Epithelial cell of prostate (primary cell): ENCODE results near the gene EFL1.
"Not testable (repeated sequence)": the region's sequence is repeated elsewhere in the genome, so short reads cannot be mapped to it uniquely, and the experiment has no call there.

ENCODE experiments used
- DNase-seq: peaks from one replicate; pipeline ENCODE4 v3.0.0-alpha.2; 2011; ENCODE audit warnings: low read depth, low spot score
- H3K27ac ChIP-seq: fragments of 450-650 bp; 2 replicates; pipeline ENCODE4 v1.5.1; 2017; ENCODE audit warnings: mild to moderate bottlenecking

Gene EFL1

GRCh38 chr15:82282386-82282785 is 19.9 kb upstream of the EFL1 start:
- not testable (repeated sequence) for H3K27ac ChIP-seq, DNase-seq

DNA sequence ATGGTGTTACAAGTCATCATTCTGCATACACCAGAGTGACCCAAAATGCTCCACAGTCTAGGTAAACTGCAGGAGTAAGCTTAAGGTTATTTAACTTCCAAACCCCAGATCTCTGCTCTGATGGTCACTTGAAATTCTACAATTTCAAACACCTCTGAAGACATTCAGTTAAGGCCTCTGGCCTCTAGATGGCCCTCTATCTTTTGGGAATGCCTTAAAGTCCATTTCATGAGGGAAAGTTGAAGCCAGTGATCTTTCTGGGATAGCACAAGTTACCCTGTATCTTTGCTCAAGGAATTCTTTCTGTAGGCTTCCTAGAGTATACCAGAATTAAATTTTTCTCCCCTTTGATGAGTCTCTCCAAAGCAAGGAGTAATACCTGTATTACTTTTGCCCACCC is 18.7 kb upstream of the EFL1 start:
- DNase-seq, H3K27ac ChIP-seq: not testable (repeated sequence)

GRCh38 chr15:82275410-82275809 is 12.9 kb upstream of the EFL1 start:
- DNase-seq: no peak
- H3K27ac ChIP-seq: no peak overlapping the region

GRCh38 chr15:82272154-82272553 is 9.6 kb upstream of the EFL1 start:
- DNase-seq: no peak
- no peak overlapping the region for H3K27ac ChIP-seq

DNA sequence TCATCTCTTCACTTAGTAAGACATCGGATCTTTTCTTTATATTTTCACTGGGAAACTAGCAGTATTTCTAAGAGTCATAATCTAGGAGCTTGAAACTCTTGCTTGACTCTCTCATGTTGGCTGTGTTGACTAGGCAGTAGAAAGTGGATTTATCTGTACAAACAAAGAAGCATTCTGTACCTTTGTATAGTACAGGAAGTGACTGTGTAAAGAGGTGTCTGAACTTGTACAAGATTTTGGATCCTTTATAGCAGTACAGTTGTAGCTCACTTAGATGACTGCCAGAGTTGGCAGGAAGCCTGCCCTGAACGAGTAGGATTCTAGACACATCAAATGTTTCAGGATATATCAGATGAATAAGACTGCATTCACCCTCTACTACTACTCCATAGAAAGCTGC is 5.9 kb upstream of the EFL1 start:
- DNase-seq: peak; percentile 82
- H3K27ac ChIP-seq: peak overlapping the region; percentile 78

DNA sequence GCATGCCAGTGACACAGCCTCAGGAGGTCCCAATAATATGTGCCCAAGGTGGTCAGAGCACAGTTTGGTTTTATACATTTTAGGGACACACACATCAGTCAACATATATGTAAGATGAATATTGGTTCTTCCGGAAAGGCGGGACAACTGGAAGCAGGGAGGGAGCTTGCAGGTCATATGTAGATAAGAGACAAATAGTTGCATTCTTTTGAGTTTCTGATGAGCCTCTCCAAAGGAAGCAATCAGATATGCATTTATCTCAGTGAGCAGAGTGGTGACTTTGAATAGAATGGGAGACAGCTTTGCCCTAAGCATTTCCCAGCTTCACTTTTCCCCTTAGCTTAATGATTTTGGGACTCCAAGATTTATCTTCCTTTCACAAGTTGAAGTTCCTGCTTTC is 4.6 kb upstream of the EFL1 start:
- not testable (repeated sequence) for H3K27ac ChIP-seq, DNase-seq

- DNase-seq: no peak
- H3K27ac ChIP-seq: no peak overlapping the region
Measured at GRCh38 chr15:82263350-82263749, 816 bp upstream of the EFL1 start.

GRCh38 chr15:82261566-82262421 is 740 bp downstream of the EFL1 start:
- DNase-seq: not testable (repeated sequence)
- peak overlapping the region; percentile 85 for H3K27ac ChIP-seq

DNA sequence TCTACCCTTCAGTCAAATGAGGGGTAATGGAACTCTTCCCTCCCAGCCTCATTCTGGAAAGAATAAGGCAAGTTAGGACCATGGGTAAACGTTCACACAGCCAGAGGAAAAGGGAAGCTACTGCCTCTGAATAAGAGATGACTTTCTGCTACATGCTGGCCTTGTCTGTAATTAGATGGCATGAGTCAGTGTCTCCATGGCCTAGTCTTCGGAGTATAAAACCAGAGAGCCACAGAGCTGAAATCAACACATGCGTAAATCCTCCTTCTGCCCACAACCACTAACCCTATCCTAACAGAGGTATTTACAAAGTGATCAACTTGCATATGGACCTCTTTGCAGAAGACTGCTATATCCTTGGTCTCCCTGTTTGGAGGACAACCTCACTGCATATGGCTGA is 14.3 kb downstream of the EFL1 start:
- not testable (repeated sequence) for DNase-seq, H3K27ac ChIP-seq

DNA sequence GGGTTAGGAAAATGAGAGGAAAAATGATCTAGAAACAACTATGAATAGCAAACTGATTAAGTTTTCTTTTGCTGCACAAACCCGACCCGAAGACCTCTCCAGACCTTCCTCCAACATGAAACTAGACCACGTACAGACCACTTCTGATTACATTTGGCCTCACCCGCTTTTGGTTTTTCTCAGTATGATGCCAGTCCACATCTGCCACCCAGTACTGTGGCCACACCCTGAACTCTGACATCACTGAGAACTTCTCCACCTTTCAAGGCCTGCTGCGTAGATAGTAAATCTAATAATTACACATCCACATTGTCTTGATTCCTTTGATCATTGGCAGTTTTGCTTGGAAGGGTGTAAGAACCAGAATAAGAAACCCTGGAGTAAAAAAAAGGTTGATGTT is 16.6 kb downstream of the EFL1 start:
- H3K27ac ChIP-seq, DNase-seq: not testable (repeated sequence)

- H3K27ac ChIP-seq, DNase-seq: not testable (repeated sequence)
Measured at GRCh38 chr15:82243644-82244043, 18.9 kb downstream of the EFL1 start.

DNA sequence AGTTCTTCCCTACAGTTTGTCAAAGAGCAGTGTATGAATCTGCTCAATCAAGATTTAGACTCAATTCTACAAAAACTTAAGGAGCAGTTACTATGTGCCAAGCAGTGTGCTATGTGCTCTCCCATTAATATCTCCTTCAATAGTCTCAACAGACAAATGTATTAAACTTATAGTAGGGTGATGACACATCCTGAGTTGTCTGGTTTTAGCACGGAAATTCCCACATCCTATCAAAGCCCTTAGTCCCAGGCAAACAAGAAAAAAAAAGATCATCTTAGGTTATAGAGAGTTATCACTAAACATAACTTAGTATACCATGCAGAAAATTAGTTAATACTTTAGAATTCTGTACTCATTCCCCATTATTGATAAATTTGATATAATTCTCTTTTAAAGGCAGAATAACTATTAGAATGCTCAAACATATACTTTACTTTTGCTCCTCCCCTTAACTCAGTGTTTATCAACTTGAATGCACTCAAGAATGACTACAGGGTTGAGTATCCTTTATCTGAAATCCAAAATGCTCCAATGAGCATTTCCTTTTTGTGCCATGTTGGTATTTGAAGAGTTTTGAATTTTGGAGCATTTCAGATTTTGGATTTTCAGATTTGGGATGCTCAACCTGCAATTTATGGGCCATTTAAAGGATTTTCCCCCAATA is 20.6 kb downstream of the EFL1 start:
- not testable (repeated sequence) for DNase-seq, H3K27ac ChIP-seq

GRCh38 chr15:82239685-82240391 is 22.7 kb downstream of the EFL1 start:
- DNase-seq: no peak
- H3K27ac ChIP-seq: no peak overlapping the region

DNA sequence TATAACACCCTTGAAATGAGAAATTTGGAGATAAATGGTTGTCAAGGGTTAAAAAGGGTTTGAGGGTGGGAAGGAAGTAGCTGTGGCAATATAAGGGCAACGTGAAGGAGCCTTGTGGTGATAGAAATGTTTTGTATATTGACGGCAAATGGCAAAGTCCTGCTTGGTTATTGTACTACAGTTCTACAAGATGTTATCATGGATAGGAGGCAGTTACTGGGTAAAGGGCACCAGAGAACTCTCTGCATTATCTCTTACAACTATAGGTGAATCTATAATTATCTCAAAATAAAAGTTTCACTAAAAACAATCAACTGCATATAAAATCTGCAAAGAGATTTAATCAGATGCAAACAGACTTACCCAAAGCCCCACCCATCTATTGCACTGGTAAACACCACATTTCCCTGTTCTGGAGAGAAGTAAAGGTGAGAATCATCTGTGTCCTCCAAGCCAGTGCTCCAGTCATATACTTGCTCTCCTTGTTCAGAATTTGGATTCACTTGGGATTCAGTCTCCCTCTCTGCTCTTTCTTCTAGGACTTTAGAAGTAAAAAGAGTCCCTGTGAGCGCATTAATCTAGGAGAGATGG is 24.5 kb downstream of the EFL1 start:
- not testable (repeated sequence) for H3K27ac ChIP-seq, DNase-seq

DNA sequence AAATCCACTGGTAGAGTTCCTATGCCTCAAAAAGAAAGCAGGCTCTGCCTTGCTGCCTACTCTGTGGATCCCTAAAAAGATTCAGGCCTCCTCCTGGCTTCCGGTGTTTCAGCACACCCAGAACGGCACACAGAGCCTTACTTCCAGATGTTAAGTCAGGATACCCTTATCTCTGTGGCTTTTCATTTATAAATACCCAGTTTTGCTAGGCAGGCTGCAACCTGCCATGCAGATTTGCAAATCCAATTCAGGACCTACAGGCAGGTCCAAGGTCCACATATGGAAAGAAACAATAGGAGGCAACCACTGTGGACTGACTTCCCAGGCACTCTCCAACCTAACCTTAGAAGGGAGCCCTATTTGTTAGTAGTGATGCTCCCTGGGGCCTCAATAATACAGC is 30.7 kb downstream of the EFL1 start:
- H3K27ac ChIP-seq: no peak overlapping the region
- no peak for DNase-seq

DNA sequence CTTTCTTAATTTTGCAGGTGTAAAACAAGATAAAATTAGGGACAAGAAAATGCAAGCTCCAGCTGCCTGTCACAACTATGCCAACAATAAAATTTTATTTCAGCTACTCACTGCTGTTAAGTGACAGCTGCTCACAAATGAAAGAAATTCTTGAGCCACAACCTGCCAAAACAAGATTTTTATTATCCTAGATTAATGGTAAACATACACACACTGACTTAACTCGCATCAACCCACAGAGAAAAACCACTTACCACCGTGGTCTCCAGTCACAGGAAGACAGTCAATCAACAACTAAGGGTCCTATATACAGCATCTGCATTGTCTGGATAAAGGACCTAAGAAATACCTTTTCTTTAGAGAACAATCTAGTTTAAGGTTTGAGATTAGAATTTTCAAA is 31.3 kb downstream of the EFL1 start:
- DNase-seq: no peak
- no peak overlapping the region for H3K27ac ChIP-seq

GRCh38 chr15:82228750-82229149 is 33.8 kb downstream of the EFL1 start:
- no peak overlapping the region for H3K27ac ChIP-seq
- DNase-seq: no peak

DNA sequence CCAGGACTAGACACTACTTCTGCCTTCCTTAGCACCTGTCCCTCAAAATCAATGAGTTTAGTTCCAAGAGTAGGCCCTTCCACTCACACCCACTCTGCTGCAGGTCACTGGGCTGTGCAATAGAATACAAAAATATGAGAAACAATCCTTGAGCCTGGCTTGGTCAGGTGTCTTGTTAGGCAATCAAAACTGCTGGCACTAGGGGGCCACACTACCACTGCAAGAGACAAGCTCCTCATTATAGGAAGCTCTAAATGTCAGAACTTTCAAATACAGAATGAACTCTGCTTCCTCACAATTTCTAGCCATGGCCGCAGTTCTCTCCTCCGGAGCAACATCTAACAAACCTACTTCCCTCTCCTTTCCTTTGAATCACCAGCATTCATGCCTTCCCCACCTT is 41.0 kb downstream of the EFL1 start:
- not testable (repeated sequence) for DNase-seq, H3K27ac ChIP-seq

DNA sequence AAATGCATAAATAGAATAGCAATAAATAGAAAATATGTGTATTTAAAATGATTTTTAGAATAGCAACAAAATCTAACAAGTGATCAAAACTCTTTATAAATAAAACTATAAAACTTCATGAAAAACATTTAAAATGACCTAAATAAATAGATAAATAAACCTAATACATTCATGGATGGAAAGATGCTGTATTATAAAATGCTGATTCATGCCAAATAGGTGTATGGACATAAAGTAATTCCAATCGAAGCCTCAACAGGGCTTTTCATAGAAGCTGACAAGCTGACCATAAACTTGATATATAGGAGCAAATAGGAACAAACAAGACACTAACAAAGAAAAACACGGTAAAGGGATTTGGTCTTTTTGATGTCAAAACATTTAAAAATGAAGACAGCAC is 46.4 kb downstream of the EFL1 start:
- H3K27ac ChIP-seq: not testable (repeated sequence)

GRCh38 chr15:82212201-82212600 is 50.3 kb downstream of the EFL1 start:
- DNase-seq, H3K27ac ChIP-seq: not testable (repeated sequence)

More for the DNA sequence above, 46.4 kb downstream of the EFL1 start:
- DNase-seq: not testable (repeated sequence)
